Gastrocnemius medialis (tissue), 4 donors: ENCODE measurements around the gene PTPN6. TPM values are rescaled to one million over a fixed set of nuclear protein-coding genes. Genes with fewer than 3 reads are reported as not detected.

Experiments
- ATAC-seq, 2 donors: fragments of 150-250 bp; one replicate each; pipeline ENCODE4 v1.9.1; 2016
- DNase-seq, 2 donors: peaks; one replicate each; pipeline ENCODE4 v3.0.0-alpha.2; 2019
- H3K27ac ChIP-seq, 4 donors: fragments of 200-600 bp; sonication (generic); 1 replicate in 1 of 4; 2 replicates in 3 of 4; pipeline ENCODE4 v1.5.1; 2016 to 2018; ENCODE audit warnings: mild to moderate bottlenecking in 2 of 4, moderate library complexity in 1 of 4
- H3K27me3 ChIP-seq, 3 donors: fragments of 200-600 bp; sonication (generic) in 2 of 3; 1 replicate in 1 of 3; 2 replicates in 2 of 3; pipeline versions ENCODE4 v1.5.1 to v1.6.0; 2016 to 2019; ENCODE audit warnings: mild to moderate bottlenecking in 1 of 3, moderate library complexity in 1 of 3
- H3K36me3 ChIP-seq, 2 donors: fragments of 200-600 bp; sonication (generic) in 1 of 2; one replicate each; pipeline ENCODE4 v1.5.1; 2017 to 2018
- H3K4me1 ChIP-seq, 2 donors: fragments of 200-600 bp; sonication (generic) in 1 of 2; one replicate each; pipeline ENCODE4 v1.5.1; 2016 to 2017; ENCODE audit warnings: mild to moderate bottlenecking in 2 of 2
- H3K4me3 ChIP-seq, 4 donors: fragments of 200-600 bp; sonication (generic) in 3 of 4; 1 replicate in 1 of 4; 2 replicates in 3 of 4; pipeline ENCODE4 v1.5.1; 2016 to 2019; ENCODE audit warnings: mild to moderate bottlenecking in 2 of 4
- H3K9me3 ChIP-seq, 3 donors: fragments of 200-600 bp; sonication (generic) in 2 of 3; 1 replicate in 1 of 3; 2 replicates in 2 of 3; pipeline ENCODE4 v1.5.1; 2016 to 2019
- CTCF ChIP-seq, 5 experiments: fragments of 450-650 bp in 3 of 5; fragments of 200-600 bp in 2 of 5; sonication (generic) in 2 of 5; IDR thresholded peaks in 4 of 5; conservative IDR thresholded peaks in 1 of 5; 1 replicate in 4 of 5; 2 replicates in 1 of 5; pipeline ENCODE4 v1.5.1; 2016 to 2019; ENCODE audit warnings: antibody characterized with exemption in 5 of 5, mild to moderate bottlenecking in 3 of 5, moderate library complexity in 3 of 5
- POLR2A ChIP-seq, 2 donors: fragments of 450-650 bp; IDR thresholded peaks; one replicate each; pipeline ENCODE4 v1.6.1; 2017; ENCODE audit warnings: antibody characterized with exemption in 2 of 2, mild to moderate bottlenecking in 2 of 2, moderate library complexity in 2 of 2
- in situ Hi-C, 4 donors: fragments of 200-750 bp; cut with MboI; loops; one replicate each; pipeline versions ENCODE4 v1.15.0 to v1.8.0; 2017; ENCODE audit warnings: low sequenced_read_pairs in 4 of 4
- intact Hi-C: fragments of 100-400 bp; cut with DNase I; formaldehyde crosslinking; loops from one replicate; pipeline ENCODE4 v1.15.1; 2023; ENCODE audit warnings: low total_unique reads
- total RNA-seq, 4 donors: library from RNA; depleted of rRNA; stranded (reverse); fragments of >200 nt; gene quantifications; one replicate each; pipeline versions ENCODE4 v1.1.0 to v1.2.3, GENCODE V29; 2016

The PTPN6 gene
- total RNA-seq, 4 donors from 2014 or later, result 0.87 to 7.6 (median 5.0) TPM

DNA sequence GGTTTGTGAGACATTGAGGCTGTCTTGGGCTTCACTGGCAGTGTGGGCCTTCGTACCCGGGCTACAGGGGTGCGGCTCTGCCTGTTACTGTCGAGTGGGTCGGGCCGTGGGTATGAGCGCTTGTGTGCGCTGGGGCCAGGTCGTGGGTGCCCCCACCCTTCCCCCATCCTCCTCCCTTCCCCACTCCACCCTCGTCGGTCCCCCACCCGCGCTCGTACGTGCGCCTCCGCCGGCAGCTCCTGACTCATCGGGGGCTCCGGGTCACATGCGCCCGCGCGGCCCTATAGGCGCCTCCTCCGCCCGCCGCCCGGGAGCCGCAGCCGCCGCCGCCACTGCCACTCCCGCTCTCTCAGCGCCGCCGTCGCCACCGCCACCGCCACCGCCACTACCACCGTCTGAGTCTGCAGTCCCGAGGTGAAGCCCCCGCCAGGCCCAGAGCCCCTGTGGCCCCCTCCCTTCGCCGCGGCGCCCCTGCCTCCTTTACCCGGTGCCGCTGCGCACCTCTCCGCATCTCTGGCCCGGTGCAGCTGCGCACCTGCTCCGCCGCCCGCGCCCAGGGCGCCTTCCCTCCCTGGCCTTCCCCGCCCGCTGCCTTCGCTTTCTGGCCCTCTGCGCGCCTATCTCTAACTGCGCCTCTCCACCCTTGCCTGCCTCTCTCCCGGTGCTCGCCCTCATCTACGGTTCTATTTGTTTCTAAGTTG, 36.8 kb upstream of the PTPN6 start, which contains the start of gene ENO2:
Gene ENO2 (plus strand): TSS at position 335 of the 701 bp plus-strand sequence. CDS start 1,253 bp downstream, outside the sequence.
- DNase-seq, result peak; percentile 42 to 56
- Histone ChIP-seq H3K4me1 (peaks cover 9 to 11% of the 10 kb centered on the region in 2 donors), H3K36me3 (no peaks in the 10 kb centered on the region), H3K27me3 (peaks cover 14 to 20% (median 17%) of the 10 kb centered on the region in 3 donors), H3K27ac (peak within 1 kb of the TSS; percentile 53 to 72 (median 62)), H3K4me3 (peak within 1 kb of the TSS; percentile 60 to 88 (median 66)), H3K9me3 (no peaks in the 10 kb centered on the region)
- in situ Hi-C loops (loop anchor here in 1 of 4 donors (25.0 kb wide), 1 partner anchor 198 kb away; the partner anchor contains the start of gene C1RL), intact Hi-C loops (no loop called here)
- ATAC-seq, result peak; percentile 69 to 75
- TF ChIP-seq CTCF (IDR thresholded peaks at IDR 0.05 in 4 of 5, conservative IDR thresholded peaks at IDR 0.05 in 1 of 5) (no peak), POLR2A (IDR thresholded peaks at IDR 0.05) (peak; percentile 14 to 36)

DNA sequence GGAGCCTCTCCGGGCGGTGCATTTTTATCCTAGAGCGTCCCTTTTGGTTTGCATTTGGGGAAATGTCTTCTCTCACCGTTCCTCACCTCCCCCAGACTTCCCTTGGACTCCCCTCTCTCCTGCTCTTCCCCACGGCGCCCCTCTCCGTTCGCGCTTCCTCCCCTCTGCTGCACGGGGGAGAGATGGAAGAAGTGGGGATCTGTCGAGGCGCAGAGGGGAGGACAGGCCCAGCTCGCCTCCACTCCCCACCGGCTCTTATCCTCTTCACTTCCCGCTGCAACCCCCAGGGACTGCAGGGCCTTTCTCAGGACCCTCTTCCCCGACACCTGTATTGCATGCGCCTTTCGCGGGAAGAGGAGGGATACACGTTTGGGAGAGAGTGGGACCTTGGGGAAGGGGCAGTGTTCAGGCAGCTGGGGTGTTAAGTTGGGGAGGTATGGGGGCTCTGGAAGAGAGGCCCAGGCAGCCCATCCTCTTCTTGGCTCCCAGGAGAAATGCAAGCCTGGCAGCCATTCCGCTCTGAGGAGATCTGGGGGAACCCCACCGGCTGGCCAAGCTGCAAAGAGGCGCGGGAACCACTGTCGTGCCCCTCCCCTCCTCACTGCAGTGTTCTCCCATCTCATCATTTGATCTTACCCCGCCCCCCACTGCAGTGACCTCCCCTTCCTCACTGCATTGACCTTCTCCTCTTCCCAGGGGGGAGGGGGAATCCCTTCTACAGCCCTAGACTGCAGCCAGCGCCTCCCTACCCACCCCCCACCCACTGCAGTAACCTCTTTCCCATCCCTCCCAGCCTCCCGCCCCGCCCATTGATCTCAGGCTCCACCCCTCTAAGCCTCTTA, 36.0 kb upstream of the PTPN6 start:
- Histone ChIP-seq H3K36me3 (no peaks in the 10 kb centered on the region), H3K9me3 (no peaks in the 10 kb centered on the region), H3K4me3 (peak overlapping the region; percentile 60 to 88 (median 66)), H3K27me3 (peaks cover 14 to 20% (median 17%) of the 10 kb centered on the region in 3 donors), H3K27ac (peak overlapping the region; percentile 36 to 72 (median 60)), H3K4me1 (peaks cover 9 to 11% of the 10 kb centered on the region in 2 donors)
- intact Hi-C loops (no loop called here), in situ Hi-C loops (loop anchor here in 1 of 4 donors (25.0 kb wide), 1 partner anchor 197 kb away; the partner anchor contains the start of gene C1RL)
- DNase-seq (no peak), ATAC-seq (peak in 1 of 2 donors; percentile 7)
- TF ChIP-seq CTCF (IDR thresholded peaks at IDR 0.05 in 4 of 5, conservative IDR thresholded peaks at IDR 0.05 in 1 of 5) (no peak), POLR2A (IDR thresholded peaks at IDR 0.05) (no peak)

- Histone ChIP-seq H3K27ac (no peak overlapping the region), H3K9me3 (no peaks in the 10 kb centered on the region), H3K36me3 (no peaks in the 10 kb centered on the region), H3K4me3 (no peak overlapping the region), H3K4me1 (peaks cover 9 to 11% of the 10 kb centered on the region in 2 donors), H3K27me3 (peaks cover 14 to 20% (median 17%) of the 10 kb centered on the region in 3 donors)
- DNase-seq (no peak), ATAC-seq (no peak)
- in situ Hi-C loops, result loop anchor here in 1 of 4 donors (25.0 kb wide), 1 partner anchor 196 kb away; the partner anchor contains the start of gene C1RL
- intact Hi-C loops, result no loop called here
- TF ChIP-seq POLR2A (IDR thresholded peaks at IDR 0.05) (no peak), CTCF (IDR thresholded peaks at IDR 0.05 in 4 of 5, conservative IDR thresholded peaks at IDR 0.05 in 1 of 5) (no peak)
These were observed 35.3 kb upstream of the PTPN6 start for GRCh38 chr12:6915789-6916285.

DNA sequence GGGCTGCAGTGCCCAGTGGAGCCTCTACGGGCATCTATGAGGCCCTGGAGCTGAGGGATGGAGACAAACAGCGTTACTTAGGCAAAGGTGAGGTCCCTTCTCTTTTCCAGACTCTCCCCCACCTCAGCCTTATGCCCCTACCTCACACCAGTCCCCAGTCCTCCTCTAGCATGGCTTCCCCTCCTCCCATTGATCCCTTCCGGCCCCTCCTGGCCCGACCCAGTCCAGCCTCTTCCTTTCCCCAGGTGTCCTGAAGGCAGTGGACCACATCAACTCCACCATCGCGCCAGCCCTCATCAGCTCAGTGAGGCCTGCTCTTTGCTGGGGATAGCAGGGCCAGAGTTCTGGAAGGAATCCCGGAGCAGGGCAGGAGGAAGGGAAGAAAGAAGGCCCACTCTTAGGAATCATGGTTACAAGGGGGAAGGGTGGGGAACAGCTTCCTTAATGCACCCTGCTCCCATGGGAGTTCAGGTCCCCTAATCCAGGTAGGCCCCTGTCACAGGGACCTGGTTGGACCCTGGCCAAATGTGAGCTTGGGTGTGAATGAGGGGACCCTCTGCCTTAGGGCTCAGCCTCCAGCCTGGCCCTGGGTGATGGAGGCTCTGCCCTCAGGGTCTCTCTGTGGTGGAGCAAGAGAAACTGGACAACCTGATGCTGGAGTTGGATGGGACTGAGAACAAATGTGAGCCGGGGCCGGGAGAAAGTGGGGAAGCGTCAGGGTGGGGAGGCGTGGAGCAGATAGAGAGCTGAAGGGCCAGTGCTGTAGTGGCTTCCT, 34.5 kb upstream of the PTPN6 start:
- no peaks in the 10 kb centered on the region for H3K36me3 ChIP-seq
- ATAC-seq, result no peak
- no peak overlapping the region for H3K27ac ChIP-seq
- no peak overlapping the region for H3K4me3 ChIP-seq
- peaks cover 14 to 20% (median 17%) of the 10 kb centered on the region in 3 donors for H3K27me3 ChIP-seq
- peaks cover 9 to 11% of the 10 kb centered on the region in 2 donors for H3K4me1 ChIP-seq
- no peak for DNase-seq
- intact Hi-C loops, result no loop called here
- in situ Hi-C loops, result loop anchor here in 1 of 4 donors (25.0 kb wide), 1 partner anchor 196 kb away; the partner anchor contains the start of gene C1RL
- TF ChIP-seq CTCF (IDR thresholded peaks at IDR 0.05 in 4 of 5, conservative IDR thresholded peaks at IDR 0.05 in 1 of 5) (no peak), POLR2A (IDR thresholded peaks at IDR 0.05) (no peak)
- no peaks in the 10 kb centered on the region for H3K9me3 ChIP-seq
